Transverse colon (tissue), 4 donors: ENCODE data around the gene KCTD16. TPM values are rescaled to one million over a fixed set of nuclear protein-coding genes. Genes with fewer than 3 reads are reported as not detected.

Source experiments
- DNase-seq: peaks from one replicate; pipeline ENCODE4 v3.0.0-alpha.2; 2019
- H3K27ac ChIP-seq, 4 donors: fragments of 200-600 bp; sonication (generic); 2 replicates each; pipeline ENCODE4 v1.5.1; 2016 to 2018; ENCODE audit warnings: inconsistent platforms in 4 of 4
- H3K27me3 ChIP-seq: fragments of 200-600 bp; sonication (generic); 2 replicates; pipeline ENCODE4 v1.5.1; 2017; ENCODE audit warnings: inconsistent platforms
- H3K36me3 ChIP-seq, 4 donors: fragments of 200-600 bp; sonication (generic); 2 replicates each; pipeline ENCODE4 v1.5.1; 2017 to 2019; ENCODE audit warnings: inconsistent platforms in 4 of 4
- H3K4me1 ChIP-seq, 4 donors: fragments of 200-600 bp; sonication (generic); 2 replicates each; pipeline ENCODE4 v1.5.1; 2017 to 2020; ENCODE audit warnings: inconsistent platforms in 4 of 4
- H3K4me3 ChIP-seq, 4 donors: fragments of 200-600 bp; sonication (generic); 1 replicate in 1 of 4; 2 replicates in 3 of 4; pipeline versions ENCODE4 v1.5.1 to v1.6.1; 2017 to 2019; ENCODE audit warnings: inconsistent platforms in 4 of 4
- H3K9me3 ChIP-seq, 2 donors: fragments of 200-600 bp; sonication (generic); 2 replicates each; pipeline ENCODE4 v1.5.1; 2017 to 2019; ENCODE audit warnings: inconsistent platforms in 2 of 2
- EP300 ChIP-seq: sonication (generic); formaldehyde crosslinking; IDR thresholded peaks from one replicate; pipeline ENCODE4 v1.6.1; 2017; ENCODE audit warnings: antibody characterized with exemption, low read depth
- POLR2A ChIP-seq: fragments of 450-650 bp; IDR thresholded peaks from one replicate; pipeline ENCODE4 v1.6.1; 2016; ENCODE audit warnings: antibody characterized with exemption, mild to moderate bottlenecking, moderate library complexity
- POLR2AphosphoS5 ChIP-seq, 3 donors: sonication (generic); formaldehyde crosslinking; IDR thresholded peaks; one replicate each; pipeline ENCODE4 v1.6.1; 2016; ENCODE audit warnings: antibody characterized with exemption in 3 of 3
- WGBS, 2 donors: methylation state at CpG; one replicate each; pipeline ENCODE4 v1.1.5; 2018; ENCODE audit warnings: low coverage in 1 of 2; 5-methylcytosine and 5-hydroxymethylcytosine counted together
- in situ Hi-C, 4 donors: fragments of 200-750 bp; cut with MboI; loops; one replicate each; pipeline versions ENCODE4 v1.15.0 to v1.15.1; 2017; ENCODE audit warnings: low sequenced_read_pairs in 3 of 4, low pct_ligation_motif_present in 1 of 4, low pct_unique_long_range_greater_than_20kb in 1 of 4
- intact Hi-C: fragments of 100-400 bp; cut with DNase I; formaldehyde crosslinking; loops from one replicate; pipeline ENCODE4 v1.15.1; 2023; ENCODE audit warnings: low total_unique reads
- total RNA-seq, 4 donors: library from RNA; depleted of rRNA; stranded (reverse); fragments of >200 nt; gene quantifications; one replicate each; pipeline ENCODE4 v1.1.0, GENCODE V29; 2016
- TF ChIP-seq, protein P1 (sequence below), 5 experiments: fragments of 200-600 bp in 3 of 5; fragments of 450-650 bp in 2 of 5; sonication (generic) in 3 of 5; IDR thresholded peaks; 1 replicate in 2 of 5; 2 replicates in 3 of 5; pipeline ENCODE4 v1.5.1; 2016 to 2017; ENCODE audit warnings: antibody characterized with exemption in 5 of 5, inconsistent platforms in 3 of 5, mild to moderate bottlenecking in 2 of 5, moderate library complexity in 1 of 5

KCTD16 gene
- total RNA-seq, 4 donors from 2014 or later, result under 0.01 to 0.14 TPM; not detected in 2

- no peaks in the 10 kb centered on the region for H3K9me3 ChIP-seq
- no peaks in the 10 kb centered on the region for H3K27me3 ChIP-seq
- in situ Hi-C loops (no loop called here), intact Hi-C loops (no loop called here)
- TF ChIP-seq EP300 (no peak), POLR2A (no peak)
- 76 to 77% methylated on average over 4 of the region's 4 CpGs for WGBS, 2 donors
- DNase-seq, result no peak
- no peak overlapping the region for H3K27ac ChIP-seq
- H3K4me3 ChIP-seq, result no peak overlapping the region
- no peaks in the 10 kb centered on the region for H3K36me3 ChIP-seq
- no peaks in the 10 kb centered on the region for H3K4me1 ChIP-seq
Observed at GRCh38 chr5:144414202-144415029, 243.7 kb downstream of the KCTD16 start.

- H3K27me3 ChIP-seq, result no peaks in the 10 kb centered on the region
- H3K36me3 ChIP-seq, result no peaks in the 10 kb centered on the region
- DNase-seq, result no peak
- intact Hi-C loops, result no loop called here
- no peaks in the 10 kb centered on the region for H3K9me3 ChIP-seq
- H3K4me3 ChIP-seq, result no peak overlapping the region
- TF ChIP-seq, protein P1, sequence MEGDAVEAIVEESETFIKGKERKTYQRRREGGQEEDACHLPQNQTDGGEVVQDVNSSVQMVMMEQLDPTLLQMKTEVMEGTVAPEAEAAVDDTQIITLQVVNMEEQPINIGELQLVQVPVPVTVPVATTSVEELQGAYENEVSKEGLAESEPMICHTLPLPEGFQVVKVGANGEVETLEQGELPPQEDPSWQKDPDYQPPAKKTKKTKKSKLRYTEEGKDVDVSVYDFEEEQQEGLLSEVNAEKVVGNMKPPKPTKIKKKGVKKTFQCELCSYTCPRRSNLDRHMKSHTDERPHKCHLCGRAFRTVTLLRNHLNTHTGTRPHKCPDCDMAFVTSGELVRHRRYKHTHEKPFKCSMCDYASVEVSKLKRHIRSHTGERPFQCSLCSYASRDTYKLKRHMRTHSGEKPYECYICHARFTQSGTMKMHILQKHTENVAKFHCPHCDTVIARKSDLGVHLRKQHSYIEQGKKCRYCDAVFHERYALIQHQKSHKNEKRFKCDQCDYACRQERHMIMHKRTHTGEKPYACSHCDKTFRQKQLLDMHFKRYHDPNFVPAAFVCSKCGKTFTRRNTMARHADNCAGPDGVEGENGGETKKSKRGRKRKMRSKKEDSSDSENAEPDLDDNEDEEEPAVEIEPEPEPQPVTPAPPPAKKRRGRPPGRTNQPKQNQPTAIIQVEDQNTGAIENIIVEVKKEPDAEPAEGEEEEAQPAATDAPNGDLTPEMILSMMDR (IDR thresholded peaks at IDR 0.05), result no peak
- TF ChIP-seq POLR2A (no peak), POLR2AphosphoS5 (IDR thresholded peaks at IDR 0.05) (no peak), EP300 (no peak)
- in situ Hi-C loops, result no loop called here
- 60 to 66% methylated on average over 2 of the region's 2 CpGs for WGBS, 2 donors
- H3K4me1 ChIP-seq, result no peaks in the 10 kb centered on the region
- H3K27ac ChIP-seq, result no peak overlapping the region
Observed at GRCh38 chr5:144416196-144416595, 245.5 kb downstream of the KCTD16 start.

DNA sequence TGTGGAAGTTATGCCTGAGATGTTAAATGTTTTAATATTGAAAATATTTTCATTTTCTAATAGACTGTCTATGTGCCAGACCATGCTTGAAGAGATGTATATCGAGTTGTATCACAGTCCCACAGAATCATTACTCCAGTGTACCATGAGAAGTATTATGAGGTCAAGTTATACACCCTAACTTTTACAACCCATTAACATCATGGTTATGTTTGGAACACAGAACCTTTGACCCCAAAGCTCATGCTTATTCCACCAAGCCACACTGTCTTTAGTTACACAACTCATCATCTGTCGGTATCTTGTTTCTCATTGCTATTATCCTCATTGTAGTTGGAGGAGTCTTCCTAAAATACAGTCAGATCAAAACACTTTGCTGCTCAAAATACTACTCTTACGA lies 248.0 kb downstream of the KCTD16 start:
- in situ Hi-C loops, result no loop called here
- Histone ChIP-seq H3K36me3 (no peaks in the 10 kb centered on the region), H3K27ac (no peak overlapping the region), H3K9me3 (no peaks in the 10 kb centered on the region), H3K4me3 (no peak overlapping the region), H3K4me1 (no peaks in the 10 kb centered on the region), H3K27me3 (no peaks in the 10 kb centered on the region)
- TF ChIP-seq POLR2A (no peak), POLR2AphosphoS5 (IDR thresholded peaks at IDR 0.05) (no peak), EP300 (no peak)
- TF ChIP-seq, protein P1 (IDR thresholded peaks at IDR 0.05), result no peak
- DNase-seq, result no peak
- WGBS, 2 donors, result 56 to 68% methylated on average over 3 of the region's 3 CpGs
- intact Hi-C loops, result no loop called here

DNA sequence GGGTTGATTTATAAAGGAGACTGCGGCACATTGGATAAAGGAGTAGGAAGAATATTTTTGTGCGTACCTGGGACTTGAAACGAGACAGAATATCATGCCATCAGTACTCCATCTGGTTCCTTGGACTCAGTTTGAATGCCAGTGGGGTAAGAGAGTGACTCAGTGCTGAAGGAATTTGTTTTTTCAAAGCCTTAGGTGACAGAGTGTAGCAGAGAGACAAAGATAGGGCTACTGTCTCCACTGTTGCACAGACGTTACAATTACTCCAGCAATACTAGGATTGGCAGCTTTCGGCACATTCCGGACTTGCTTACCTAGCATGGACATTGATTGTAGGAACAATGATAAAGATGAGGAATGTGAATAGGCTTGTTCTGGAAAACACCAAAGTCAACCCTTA lies 250.7 kb downstream of the KCTD16 start:
- 81 to 87% methylated on average over 3 to 6 of the region's 6 CpGs for whole genome bisulfite sequencing, 2 donors

More for the DNA sequence above, 250.7 kb downstream of the KCTD16 start:
- TF ChIP-seq POLR2AphosphoS5 (IDR thresholded peaks at IDR 0.05), result no peak
- TF ChIP-seq, protein P1 (IDR thresholded peaks at IDR 0.05), result no peak
- TF ChIP-seq EP300, result no peak
- TF ChIP-seq POLR2A, result no peak
- intact Hi-C loops (no loop called here), in situ Hi-C loops (no loop called here)
- H3K27me3 ChIP-seq, result no peaks in the 10 kb centered on the region
- no peaks in the 10 kb centered on the region for H3K9me3 ChIP-seq
- no peak for DNase-seq
- no peak overlapping the region for H3K27ac ChIP-seq
- H3K4me3 ChIP-seq, result no peak overlapping the region
- no peaks in the 10 kb centered on the region for H3K4me1 ChIP-seq
- H3K36me3 ChIP-seq, result no peaks in the 10 kb centered on the region
